ENCODE results near the gene KCNQ1OT1.

Gene KCNQ1OT1

GRCh38 chr11:2719831-2720590 lies 20.2 kb upstream of the KCNQ1OT1 start:
- DNase-seq (ENCODE audit: low read depth), result no peak

DNA sequence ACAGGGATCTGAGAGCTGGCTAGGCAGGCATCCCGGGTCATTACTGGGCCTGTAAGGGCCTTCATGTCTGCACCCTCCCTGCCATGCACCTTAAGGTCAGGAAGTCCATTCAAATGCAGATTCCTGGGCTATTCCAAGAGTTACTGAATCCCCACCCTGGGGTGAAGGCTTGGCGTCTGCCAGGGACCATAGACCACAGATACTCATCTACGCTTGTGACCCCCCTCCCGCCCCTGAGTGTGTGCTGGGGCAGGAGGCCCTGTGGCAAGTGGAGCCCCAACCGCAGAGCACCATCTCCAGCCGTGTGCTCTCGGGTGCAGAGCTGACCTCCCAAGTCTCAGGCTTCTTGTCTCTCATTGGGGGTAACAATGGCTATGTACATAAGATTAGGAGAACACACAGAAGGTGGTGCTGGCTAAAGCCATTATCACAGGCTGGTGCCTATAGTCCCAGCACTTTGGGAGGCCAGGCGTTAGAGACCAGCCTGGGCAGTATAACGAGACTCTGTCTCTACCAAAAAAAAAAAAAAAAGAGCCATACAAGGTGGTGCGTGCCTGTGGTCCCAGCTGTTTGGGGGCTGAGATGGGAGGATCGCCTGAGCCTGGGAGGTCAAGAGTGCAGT lies 19.1 kb upstream of the KCNQ1OT1 start:
- no peak for DNase-seq (ENCODE audit: low read depth)

GRCh38 chr11:2717561-2718325 lies 17.9 kb upstream of the KCNQ1OT1 start:
- DNase-seq (ENCODE audit: low read depth), result no peak

DNA sequence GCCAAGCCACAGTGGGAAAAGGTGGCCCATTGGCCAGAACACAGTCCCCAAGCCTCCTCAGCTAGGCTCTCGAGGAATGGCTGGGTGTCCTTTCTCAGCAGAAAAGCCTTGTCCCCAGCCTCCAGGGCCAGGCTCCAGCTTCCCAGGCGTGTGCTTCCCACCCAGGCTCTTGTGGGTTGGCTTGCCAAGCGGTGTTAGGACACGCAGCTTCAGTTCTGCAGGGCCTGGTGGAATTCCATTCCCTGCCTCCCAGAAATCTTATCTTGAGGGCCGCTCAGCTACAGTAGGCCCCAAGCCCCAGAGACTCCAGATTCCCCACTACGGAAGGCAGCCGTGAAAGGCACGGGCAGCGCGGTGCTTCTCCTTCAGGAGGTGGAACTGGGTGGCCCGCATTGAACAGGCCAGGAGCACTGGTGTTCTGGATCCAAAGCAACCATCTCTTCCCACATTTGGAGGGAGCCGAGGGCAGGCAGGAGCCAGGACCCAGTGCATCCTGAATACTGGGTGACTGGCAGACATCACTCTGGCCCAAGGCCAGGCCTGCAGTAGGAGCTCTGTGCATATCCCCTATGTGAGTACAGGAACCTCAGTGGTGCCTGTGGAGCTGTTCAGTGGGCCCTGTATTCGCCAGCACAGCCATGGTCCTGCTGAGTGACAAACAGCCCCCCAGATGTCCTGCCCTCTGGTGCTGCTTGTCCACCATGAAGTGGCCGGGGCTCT lies 16.7 kb upstream of the KCNQ1OT1 start:
- no peak for DNase-seq (ENCODE audit: low read depth)

DNA sequence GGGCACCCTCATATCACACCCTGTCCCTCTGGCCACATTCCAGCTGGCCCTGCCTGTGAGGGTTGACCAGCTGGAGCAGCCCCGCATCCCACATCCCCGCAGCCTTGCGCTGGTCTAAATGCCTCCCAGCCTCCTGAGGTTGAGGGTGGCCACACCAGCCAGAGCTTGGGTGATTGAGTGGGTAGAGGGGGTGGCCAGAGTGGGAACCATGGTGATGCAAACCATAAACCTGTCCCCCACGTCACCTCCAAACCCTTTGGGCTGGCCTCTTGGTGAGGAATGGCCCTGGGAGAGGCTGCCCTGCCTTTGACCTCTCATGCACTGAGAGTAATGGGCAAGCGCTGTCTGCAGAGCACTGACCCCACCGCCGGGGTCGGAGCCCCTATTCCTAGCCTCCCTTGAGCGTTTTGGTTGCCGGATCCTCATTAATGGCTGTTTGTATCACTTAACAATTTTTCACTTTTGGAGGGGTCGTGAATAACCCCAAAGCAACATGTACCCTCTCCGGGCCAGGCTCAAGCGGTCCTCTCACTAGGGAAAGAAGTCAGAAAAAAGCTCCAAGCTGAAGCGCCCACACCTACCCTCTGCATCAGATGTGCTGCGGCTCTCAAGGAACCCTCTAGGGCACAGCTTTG lies 16.0 kb upstream of the KCNQ1OT1 start:
- no peak for DNase-seq (ENCODE audit: low read depth)

- DNase-seq (ENCODE audit: low read depth), result no peak
Measured at GRCh38 chr11:2714871-2715270, 15.1 kb upstream of the KCNQ1OT1 start.

GRCh38 chr11:2714463-2714800 lies 14.6 kb upstream of the KCNQ1OT1 start:
- no peak for DNase-seq (ENCODE audit: low read depth)

- no peak for DNase-seq (ENCODE audit: low read depth)
Measured at GRCh38 chr11:2713661-2714462, 14.1 kb upstream of the KCNQ1OT1 start.

DNA sequence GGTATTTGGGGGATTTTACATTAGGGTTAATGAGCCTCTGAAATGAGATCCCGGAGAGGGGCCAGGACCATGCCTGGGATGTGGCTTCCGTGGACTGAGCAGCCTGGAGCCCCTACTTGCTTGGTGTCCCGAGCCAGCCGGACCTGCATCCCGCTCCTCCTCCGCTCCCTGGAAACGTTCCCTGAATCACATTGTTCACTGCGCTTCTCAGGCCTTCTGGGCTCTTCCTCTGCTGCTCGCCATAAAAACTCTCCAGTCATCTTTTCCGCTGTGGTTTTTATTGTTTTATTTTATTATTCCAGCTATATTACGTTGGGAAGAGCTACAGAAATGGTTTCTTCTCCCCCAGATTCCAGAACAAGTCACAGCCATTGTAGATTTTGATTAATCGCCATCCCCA lies 13.3 kb upstream of the KCNQ1OT1 start:
- DNase-seq (ENCODE audit: low read depth), result no peak

- DNase-seq (ENCODE audit: low read depth), result no peak
Measured at GRCh38 chr11:2711161-2711560, 11.4 kb upstream of the KCNQ1OT1 start.

GRCh38 chr11:2709429-2709828 lies 9.6 kb upstream of the KCNQ1OT1 start:
- no peak for DNase-seq (ENCODE audit: low read depth)

- DNase-seq (ENCODE audit: low read depth), result no peak
Measured at GRCh38 chr11:2708757-2709281, 9.0 kb upstream of the KCNQ1OT1 start.

DNA sequence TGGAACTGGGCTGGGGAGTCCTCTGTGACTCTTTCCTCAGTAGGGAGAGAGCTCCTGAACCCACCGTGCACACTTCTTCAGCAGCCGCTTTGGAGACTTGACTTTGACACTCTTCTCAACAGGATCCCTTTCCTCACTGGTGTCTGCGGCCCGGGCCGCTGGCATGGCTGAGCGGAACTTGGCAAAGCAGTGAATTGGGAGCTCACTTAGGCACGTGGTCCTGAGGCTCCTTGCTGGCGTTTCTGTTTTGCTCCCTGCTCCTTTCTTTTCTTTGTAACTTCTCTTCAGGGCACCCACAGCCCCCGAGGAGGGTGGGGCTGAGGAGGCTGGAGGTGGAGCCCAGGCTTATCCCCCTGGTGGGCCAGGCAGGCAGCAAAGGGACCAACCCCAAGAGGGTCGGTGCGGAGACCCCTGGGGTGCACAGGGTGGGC lies 8.4 kb upstream of the KCNQ1OT1 start:
- DNase-seq (ENCODE audit: low read depth), result no peak

DNA sequence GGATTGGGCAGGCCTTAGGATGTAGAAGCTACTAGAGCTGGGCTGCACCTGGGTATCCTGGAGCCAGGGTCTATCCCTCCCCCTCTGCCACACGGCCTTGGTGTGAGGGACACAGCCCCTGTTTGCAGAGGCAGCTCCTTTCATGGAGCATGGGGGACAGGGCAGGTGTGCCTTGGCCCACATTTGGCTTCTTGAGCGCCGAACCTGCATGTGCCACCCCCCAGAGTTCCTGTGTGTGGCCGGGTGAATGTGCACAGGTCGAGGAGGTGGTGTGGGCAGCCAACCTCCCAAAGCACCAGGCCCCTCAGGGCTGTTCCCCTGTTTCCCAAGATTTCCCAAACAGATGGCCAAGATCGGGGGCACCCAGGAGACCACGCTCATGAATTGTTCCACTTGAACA lies 7.9 kb upstream of the KCNQ1OT1 start:
- no peak for DNase-seq (ENCODE audit: low read depth)

DNA sequence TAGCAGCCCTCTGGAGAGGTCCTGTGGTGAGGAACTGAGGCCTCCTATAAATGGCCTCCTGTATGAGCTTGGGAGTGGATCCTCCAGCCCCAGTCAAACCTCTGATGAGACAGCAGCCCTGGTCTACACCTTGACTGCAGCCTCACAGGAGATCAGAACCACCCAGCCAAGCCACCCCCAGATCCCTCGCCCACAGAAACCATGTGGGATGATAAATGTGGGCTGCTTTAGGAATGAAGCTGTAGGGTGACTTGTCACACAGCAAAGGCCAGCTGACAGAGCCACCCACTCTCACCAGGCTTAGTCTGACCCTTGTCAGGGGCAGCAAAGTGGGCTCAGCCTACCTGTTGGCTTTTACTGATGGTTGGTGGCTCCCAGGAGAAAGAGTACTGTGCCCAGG lies 6.5 kb upstream of the KCNQ1OT1 start:
- no peak for DNase-seq (ENCODE audit: low read depth)

- DNase-seq (ENCODE audit: low read depth), result no peak
Measured at GRCh38 chr11:2704896-2705606, 5.3 kb upstream of the KCNQ1OT1 start.

- DNase-seq (ENCODE audit: low read depth), result no peak
Measured at GRCh38 chr11:2704356-2704755, 4.6 kb upstream of the KCNQ1OT1 start.

GRCh38 chr11:2703363-2704141 lies 3.8 kb upstream of the KCNQ1OT1 start:
- DNase-seq (ENCODE audit: low read depth), result no peak

DNA sequence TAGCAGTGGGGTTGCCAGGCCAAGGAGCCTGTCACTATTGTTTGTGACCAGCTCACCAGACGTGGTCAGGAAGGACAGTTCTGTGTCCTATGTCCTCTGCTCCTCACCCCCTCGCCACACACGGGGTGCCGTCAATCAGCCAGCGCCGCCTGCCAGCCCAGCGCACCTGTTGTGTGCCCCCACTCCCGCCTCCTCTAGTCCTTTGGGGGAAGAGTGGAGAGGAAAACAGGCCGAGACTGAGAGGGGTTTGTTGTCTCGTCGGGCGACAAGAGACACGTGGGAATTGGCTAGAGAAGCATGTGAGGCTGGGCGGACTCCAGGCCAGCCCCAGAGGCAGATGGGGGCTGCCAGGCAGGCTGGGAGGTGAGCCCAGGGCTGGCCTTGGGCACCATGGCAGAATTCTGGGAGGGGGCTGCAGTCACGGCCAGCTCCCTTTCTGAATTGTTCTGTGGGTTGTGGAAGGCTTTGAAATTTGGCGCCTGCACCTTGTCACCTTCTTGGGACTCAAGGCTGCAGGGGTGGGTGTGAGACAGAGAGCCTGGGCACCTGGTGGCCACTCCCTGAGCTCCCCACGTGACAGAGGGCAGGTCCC lies 3.1 kb upstream of the KCNQ1OT1 start:
- no peak for DNase-seq (ENCODE audit: low read depth)
